Measurements from ENCODE around the gene MICAL3. TPM values are rescaled to one million over a fixed set of nuclear protein-coding genes. Genes with fewer than 3 reads are reported as not detected.

The MICAL3 gene
- total RNA-seq, 1 experiment from 2014 or later, result 47.1 TPM

DNA sequence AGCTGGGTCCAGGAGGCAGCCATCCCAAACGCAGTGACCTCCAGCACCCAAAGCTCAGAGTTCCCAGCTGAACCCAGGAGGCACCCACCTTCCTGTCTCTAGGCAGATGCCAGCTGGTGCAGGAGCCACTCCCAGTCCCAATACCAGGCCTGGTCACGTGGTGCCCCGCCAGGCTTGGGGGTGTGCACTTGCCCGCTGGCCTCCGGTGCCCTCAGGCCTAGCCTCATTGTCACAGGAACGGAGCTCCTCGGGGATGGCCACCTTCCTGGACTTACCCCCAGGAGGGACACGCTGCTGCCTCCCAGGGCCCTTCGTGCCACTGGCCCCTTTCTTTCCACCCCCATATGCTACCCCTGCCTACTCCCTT lies 254.7 kb downstream of the MICAL3 start:
- in situ Hi-C loops (cut with HindIII; ENCODE audit: low pct_unique_long_range_greater_than_20kb, low sequenced_read_pairs), result no loop called here
- intact Hi-C loops (cut with micrococcal nuclease; ENCODE audit: unreplicated experiment), result no loop called here
- H3K4me3 ChIP-seq (ENCODE audit: low read depth in 2 of 2, low read length in 2 of 2), result no peak overlapping the region
- POLR2A ChIA-PET, result no interaction called here
- DNase-seq (ENCODE audit: low read depth, low spot score), result no peak
- no peak for ATAC-seq
- CTCF ChIA-PET, result no interaction called here
- H3K27ac ChIP-seq (ENCODE audit: low read length), result no peak overlapping the region
- H3K36me3 ChIP-seq (ENCODE audit: control insufficient read depth, insufficient read depth, low read length), result no peaks in the 10 kb centered on the region
- H3K4me1 ChIP-seq (ENCODE audit: control insufficient read depth, insufficient read depth, low read length), result peaks cover 17% of the 10 kb centered on the region
- H3K27me3 ChIP-seq (ENCODE audit: control insufficient read depth, insufficient read depth, low read length), result no peaks in the 10 kb centered on the region
- TF ChIP-seq TCF7L2 (IDR thresholded peaks at IDR 0.05; ENCODE audit: low read depth, low read length), result no peak
- TF ChIP-seq, protein P1, sequence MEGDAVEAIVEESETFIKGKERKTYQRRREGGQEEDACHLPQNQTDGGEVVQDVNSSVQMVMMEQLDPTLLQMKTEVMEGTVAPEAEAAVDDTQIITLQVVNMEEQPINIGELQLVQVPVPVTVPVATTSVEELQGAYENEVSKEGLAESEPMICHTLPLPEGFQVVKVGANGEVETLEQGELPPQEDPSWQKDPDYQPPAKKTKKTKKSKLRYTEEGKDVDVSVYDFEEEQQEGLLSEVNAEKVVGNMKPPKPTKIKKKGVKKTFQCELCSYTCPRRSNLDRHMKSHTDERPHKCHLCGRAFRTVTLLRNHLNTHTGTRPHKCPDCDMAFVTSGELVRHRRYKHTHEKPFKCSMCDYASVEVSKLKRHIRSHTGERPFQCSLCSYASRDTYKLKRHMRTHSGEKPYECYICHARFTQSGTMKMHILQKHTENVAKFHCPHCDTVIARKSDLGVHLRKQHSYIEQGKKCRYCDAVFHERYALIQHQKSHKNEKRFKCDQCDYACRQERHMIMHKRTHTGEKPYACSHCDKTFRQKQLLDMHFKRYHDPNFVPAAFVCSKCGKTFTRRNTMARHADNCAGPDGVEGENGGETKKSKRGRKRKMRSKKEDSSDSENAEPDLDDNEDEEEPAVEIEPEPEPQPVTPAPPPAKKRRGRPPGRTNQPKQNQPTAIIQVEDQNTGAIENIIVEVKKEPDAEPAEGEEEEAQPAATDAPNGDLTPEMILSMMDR (IDR thresholded peaks at IDR 0.05), result no peak
- TF ChIP-seq, protein P2, sequence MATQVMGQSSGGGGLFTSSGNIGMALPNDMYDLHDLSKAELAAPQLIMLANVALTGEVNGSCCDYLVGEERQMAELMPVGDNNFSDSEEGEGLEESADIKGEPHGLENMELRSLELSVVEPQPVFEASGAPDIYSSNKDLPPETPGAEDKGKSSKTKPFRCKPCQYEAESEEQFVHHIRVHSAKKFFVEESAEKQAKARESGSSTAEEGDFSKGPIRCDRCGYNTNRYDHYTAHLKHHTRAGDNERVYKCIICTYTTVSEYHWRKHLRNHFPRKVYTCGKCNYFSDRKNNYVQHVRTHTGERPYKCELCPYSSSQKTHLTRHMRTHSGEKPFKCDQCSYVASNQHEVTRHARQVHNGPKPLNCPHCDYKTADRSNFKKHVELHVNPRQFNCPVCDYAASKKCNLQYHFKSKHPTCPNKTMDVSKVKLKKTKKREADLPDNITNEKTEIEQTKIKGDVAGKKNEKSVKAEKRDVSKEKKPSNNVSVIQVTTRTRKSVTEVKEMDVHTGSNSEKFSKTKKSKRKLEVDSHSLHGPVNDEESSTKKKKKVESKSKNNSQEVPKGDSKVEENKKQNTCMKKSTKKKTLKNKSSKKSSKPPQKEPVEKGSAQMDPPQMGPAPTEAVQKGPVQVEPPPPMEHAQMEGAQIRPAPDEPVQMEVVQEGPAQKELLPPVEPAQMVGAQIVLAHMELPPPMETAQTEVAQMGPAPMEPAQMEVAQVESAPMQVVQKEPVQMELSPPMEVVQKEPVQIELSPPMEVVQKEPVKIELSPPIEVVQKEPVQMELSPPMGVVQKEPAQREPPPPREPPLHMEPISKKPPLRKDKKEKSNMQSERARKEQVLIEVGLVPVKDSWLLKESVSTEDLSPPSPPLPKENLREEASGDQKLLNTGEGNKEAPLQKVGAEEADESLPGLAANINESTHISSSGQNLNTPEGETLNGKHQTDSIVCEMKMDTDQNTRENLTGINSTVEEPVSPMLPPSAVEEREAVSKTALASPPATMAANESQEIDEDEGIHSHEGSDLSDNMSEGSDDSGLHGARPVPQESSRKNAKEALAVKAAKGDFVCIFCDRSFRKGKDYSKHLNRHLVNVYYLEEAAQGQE (IDR thresholded peaks at IDR 0.05; ENCODE audit: insufficient read depth in 1 of 2, low read depth in 2 of 2, low read length in 1 of 2), result no peak
- no peaks in the 10 kb centered on the region for H3K9me3 ChIP-seq (ENCODE audit: control insufficient read depth, insufficient read depth, low read depth, low read length)
- no TSS peak for BruUV-seq (replicated peaks)

DNA sequence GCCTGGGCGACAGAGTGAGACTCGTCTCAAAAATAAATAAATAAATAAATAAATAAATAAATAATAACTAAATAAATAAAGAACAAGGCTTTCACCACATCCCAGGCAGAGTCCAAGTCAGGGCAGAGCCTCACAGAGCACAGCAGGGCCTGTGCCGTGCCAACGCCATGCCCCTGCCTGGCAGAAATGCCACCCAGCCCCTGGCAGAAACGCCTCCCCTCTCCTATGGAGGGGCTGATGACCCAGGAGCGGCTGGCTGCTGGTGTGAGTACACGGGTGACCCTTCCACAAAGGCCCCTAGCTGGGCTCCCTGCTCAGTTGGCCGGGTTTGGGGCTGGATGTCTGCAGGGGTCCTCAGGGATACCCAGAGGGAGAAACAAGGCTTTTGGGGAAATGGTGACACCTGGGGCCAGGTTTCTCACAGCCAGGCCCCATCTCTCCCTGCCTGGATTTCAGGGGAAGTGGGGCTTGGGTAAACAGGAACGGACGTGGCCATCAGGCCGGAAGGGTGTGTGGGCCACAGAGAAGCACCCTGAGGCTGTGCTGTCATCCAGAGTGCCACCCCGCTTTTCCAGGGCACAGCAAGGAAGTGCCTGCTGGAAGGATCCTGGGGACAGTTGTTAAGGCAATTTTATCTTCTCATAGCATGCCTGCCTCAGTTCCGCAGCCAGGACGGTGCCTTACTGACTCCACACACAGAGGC lies 255.2 kb downstream of the MICAL3 start:
- DNase-seq (ENCODE audit: low read depth, low spot score), result no peak
- no peak for ATAC-seq
- intact Hi-C loops (cut with micrococcal nuclease; ENCODE audit: unreplicated experiment) (no loop called here), in situ Hi-C loops (cut with HindIII; ENCODE audit: low pct_unique_long_range_greater_than_20kb, low sequenced_read_pairs) (no loop called here)
- Histone ChIP-seq H3K4me3 (ENCODE audit: low read depth in 2 of 2, low read length in 2 of 2) (no peak overlapping the region), H3K9me3 (ENCODE audit: control insufficient read depth, insufficient read depth, low read depth, low read length) (no peaks in the 10 kb centered on the region), H3K36me3 (ENCODE audit: control insufficient read depth, insufficient read depth, low read length) (no peaks in the 10 kb centered on the region), H3K27me3 (ENCODE audit: control insufficient read depth, insufficient read depth, low read length) (no peaks in the 10 kb centered on the region), H3K4me1 (ENCODE audit: control insufficient read depth, insufficient read depth, low read length) (peaks cover 16% of the 10 kb centered on the region), H3K27ac (ENCODE audit: low read length) (no peak overlapping the region)
- ChIA-PET POLR2A (no interaction called here), CTCF (no interaction called here)
- TF ChIP-seq SIN3A (IDR thresholded peaks at IDR 0.05; ENCODE audit: borderline replicate concordance, insufficient read depth, low read depth, low read length) (no peak), TCF7L2 (IDR thresholded peaks at IDR 0.05; ENCODE audit: low read depth, low read length) (no peak), POLR2AphosphoS5 (IDR thresholded peaks at IDR 0.05; ENCODE audit: low read depth, low read length) (no peak)
- TF ChIP-seq, protein P2 (IDR thresholded peaks at IDR 0.05; ENCODE audit: insufficient read depth in 1 of 2, low read depth in 2 of 2, low read length in 1 of 2), result no peak
- TF ChIP-seq, protein P1 (IDR thresholded peaks at IDR 0.05), result no peak
- BruUV-seq (replicated peaks), result no TSS peak

Data from Panc1 (cell line).